Osteoblast (primary cell): ENCODE measurements around the gene IMMT. TPM values are rescaled to one million over a fixed set of nuclear protein-coding genes. Genes with fewer than 3 reads are reported as not detected.
A peak's percentile ranks its signal among the peaks of the same experiment; 100 is the strongest.

Source experiments
- DNase-seq: peaks from one replicate; pipeline ENCODE4 v3.0.0; 2011; ENCODE audit warnings: low spot score, mixed read lengths; ENCODE audit not compliant: insufficient read length; ENCODE audit errors: missing footprints
- H2AFZ ChIP-seq: 2 replicates; pipeline ENCODE4 v1.6.0; 2011; ENCODE audit warnings: mild to moderate bottlenecking, low read length
- H3K27ac ChIP-seq: 2 replicates; pipeline ENCODE4 v1.5.1; 2011; ENCODE audit warnings: mild to moderate bottlenecking, low read depth, low read length, moderate library complexity
- H3K27me3 ChIP-seq: 2 replicates; pipeline ENCODE4 v1.6.0; 2012; ENCODE audit warnings: mild to moderate bottlenecking, control low read depth, inconsistent platforms, low read length, moderate library complexity; ENCODE audit not compliant: insufficient read depth
- H3K36me3 ChIP-seq: 2 replicates; pipeline ENCODE4 v1.5.1; 2011; ENCODE audit warnings: mild to moderate bottlenecking, low read length, control low read depth, moderate library complexity; ENCODE audit not compliant: insufficient read depth
- H3K4me1 ChIP-seq: 2 replicates; pipeline ENCODE4 v1.5.1; 2011; ENCODE audit warnings: mild to moderate bottlenecking, low read length, control low read depth, moderate library complexity; ENCODE audit not compliant: insufficient read depth
- H3K4me2 ChIP-seq: 2 replicates; pipeline ENCODE4 v1.6.0; 2011; ENCODE audit warnings: mild to moderate bottlenecking, low read length; ENCODE audit not compliant: insufficient read depth
- H3K4me3 ChIP-seq: fragments of 200-600 bp; sonication (generic); 3 replicates; pipeline ENCODE4 v1.5.1; 2012; ENCODE audit warnings: mild to moderate bottlenecking, low read length, inconsistent platforms; ENCODE audit not compliant: insufficient read depth
- H3K79me2 ChIP-seq: 2 replicates; pipeline ENCODE4 v1.6.0; 2012; ENCODE audit warnings: mild to moderate bottlenecking, low read length, control low read depth, inconsistent platforms; ENCODE audit not compliant: insufficient read depth
- H3K9me3 ChIP-seq: 2 replicates; pipeline ENCODE4 v1.5.1; 2011; ENCODE audit warnings: low read depth, low read length, control low read depth
- H4K20me1 ChIP-seq: 2 replicates; pipeline ENCODE4 v1.6.0; 2012; ENCODE audit warnings: mild to moderate bottlenecking, low read length, control low read depth; ENCODE audit not compliant: insufficient read depth
- CTCF ChIP-seq: IDR thresholded peaks from 2 replicates; pipeline ENCODE4 v1.5.1; 2011; ENCODE audit warnings: mild to moderate bottlenecking, low read depth, low read length, moderate library complexity; ENCODE audit errors: extremely low read depth
- small RNA-seq: library from RNA; depleted of rRNA; stranded (forward); fragments of <200 nt; gene quantifications from one replicate; pipeline ENCODE3, GENCODE V24; 2012
- total RNA-seq: library from RNA; depleted of rRNA; stranded (reverse); fragments of >200 nt; gene quantifications from 2 replicates; pipeline ENCODE4 v1.2.3, GENCODE V29; 2012

Gene IMMT
- total RNA-seq, 1 donor: 55.7 TPM

- H2AFZ ChIP-seq: no peak overlapping the region
- H3K36me3 ChIP-seq: peaks cover 64% of the 10 kb centered on the region
- H3K27me3 ChIP-seq: no peaks in the 10 kb centered on the region
- H3K4me3 ChIP-seq: no peak overlapping the region
- no peaks in the 10 kb centered on the region for H3K9me3 ChIP-seq
- H3K27ac ChIP-seq: no peak overlapping the region
- DNase-seq: no peak
- H3K4me1 ChIP-seq: no peaks in the 10 kb centered on the region
- TF ChIP-seq CTCF: no peak
- H4K20me1 ChIP-seq: no peaks in the 10 kb centered on the region
- no peak overlapping the region for H3K4me2 ChIP-seq
- H3K79me2 ChIP-seq: peaks cover 38% of the 10 kb centered on the region
Observed at GRCh38 chr2:86094229-86094628, 101.0 kb downstream of the IMMT start.

Small RNA genes lying within 50 kb of the gene (small RNA-seq; reads per million reads assigned to genes)
- gene MIR4779 (0.30 reads per million), gene RF00019 (not detected), gene SNORD94 (61.2 reads per million, percentile 96 among the genes with 10 or more reads in this experiment)

Other genes with a start within 250 kb of the IMMT start
- gene POLR1A, start 89.6 kb downstream of the IMMT start, total RNA-seq: 15.6 and 17.4 TPM in 2 replicates
- 55.0 and 61.6 TPM in 2 replicates for gene PTCD3, start 89.2 kb downstream of the IMMT start, total RNA-seq
- gene MRPL35, start 4.0 kb upstream of the IMMT start, total RNA-seq: 30.4 and 30.8 TPM in 2 replicates
- gene REEP1, start 142.2 kb upstream of the IMMT start, total RNA-seq: 0.36 TPM in 1 of 2 replicates, not detected in the other
- gene KDM3A, start 245.9 kb upstream of the IMMT start, total RNA-seq: 28.9 and 36.9 TPM in 2 replicates